ENCODE data around the gene GRIK1.

GRIK1 gene

DNA sequence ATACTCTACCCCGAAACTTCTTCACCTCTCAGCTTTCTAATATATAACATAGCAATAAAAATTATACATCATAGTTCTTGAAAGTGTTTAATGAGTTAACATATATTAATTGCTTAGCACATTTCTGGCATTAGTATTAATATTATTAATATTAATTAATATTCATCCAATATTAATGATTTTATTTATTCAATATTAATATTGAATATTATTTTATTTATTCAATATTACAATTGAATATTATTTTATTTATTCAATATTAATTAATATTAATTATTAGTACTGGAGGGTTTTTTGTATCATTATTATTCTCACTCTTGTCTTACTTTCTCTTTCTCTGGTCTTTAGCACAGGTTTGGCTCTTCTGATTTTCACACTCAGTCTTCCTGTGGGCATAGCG lies 105.2 kb downstream of the GRIK1 start:
- in situ Hi-C loops (cut with MboI; ENCODE audit: low sequenced_read_pairs, unreplicated experiment), result loop anchor here (25.0 kb wide), 1 partner anchor 747 kb away; no protein-coding TSS in a partner anchor
- no peak for DNase-seq (ENCODE audit: low spot score)
- TF ChIP-seq, protein P1, sequence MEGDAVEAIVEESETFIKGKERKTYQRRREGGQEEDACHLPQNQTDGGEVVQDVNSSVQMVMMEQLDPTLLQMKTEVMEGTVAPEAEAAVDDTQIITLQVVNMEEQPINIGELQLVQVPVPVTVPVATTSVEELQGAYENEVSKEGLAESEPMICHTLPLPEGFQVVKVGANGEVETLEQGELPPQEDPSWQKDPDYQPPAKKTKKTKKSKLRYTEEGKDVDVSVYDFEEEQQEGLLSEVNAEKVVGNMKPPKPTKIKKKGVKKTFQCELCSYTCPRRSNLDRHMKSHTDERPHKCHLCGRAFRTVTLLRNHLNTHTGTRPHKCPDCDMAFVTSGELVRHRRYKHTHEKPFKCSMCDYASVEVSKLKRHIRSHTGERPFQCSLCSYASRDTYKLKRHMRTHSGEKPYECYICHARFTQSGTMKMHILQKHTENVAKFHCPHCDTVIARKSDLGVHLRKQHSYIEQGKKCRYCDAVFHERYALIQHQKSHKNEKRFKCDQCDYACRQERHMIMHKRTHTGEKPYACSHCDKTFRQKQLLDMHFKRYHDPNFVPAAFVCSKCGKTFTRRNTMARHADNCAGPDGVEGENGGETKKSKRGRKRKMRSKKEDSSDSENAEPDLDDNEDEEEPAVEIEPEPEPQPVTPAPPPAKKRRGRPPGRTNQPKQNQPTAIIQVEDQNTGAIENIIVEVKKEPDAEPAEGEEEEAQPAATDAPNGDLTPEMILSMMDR (IDR thresholded peaks at IDR 0.05; ENCODE audit: borderline replicate concordance, control extremely low read depth, extremely low read depth, insufficient read depth, missing control alignments), result no peak

DNA sequence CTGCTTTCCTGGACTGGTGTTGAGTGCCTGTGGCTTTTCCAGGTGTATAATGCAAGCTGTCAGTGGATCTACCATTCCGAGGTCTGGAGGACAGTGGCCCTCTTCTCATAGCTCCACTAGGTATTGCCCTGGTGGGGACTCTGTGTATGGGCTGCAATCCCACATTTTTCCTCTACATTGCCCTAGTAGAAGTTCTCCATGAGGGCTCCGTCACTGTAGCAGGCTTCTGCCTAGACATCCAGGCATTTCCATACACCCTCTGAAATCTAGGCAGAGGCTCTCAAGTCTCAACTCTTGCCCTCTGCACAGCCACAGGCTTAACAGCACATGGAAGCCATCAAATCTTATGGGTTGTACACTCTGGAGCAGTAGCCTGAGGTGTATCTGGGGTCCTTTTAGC lies 107.6 kb downstream of the GRIK1 start:
- no peak for DNase-seq (ENCODE audit: low spot score)
- TF ChIP-seq, protein P1 (IDR thresholded peaks at IDR 0.05; ENCODE audit: borderline replicate concordance, control extremely low read depth, extremely low read depth, insufficient read depth, missing control alignments), result no peak
- in situ Hi-C loops (cut with MboI; ENCODE audit: low sequenced_read_pairs, unreplicated experiment), result loop anchor here (25.0 kb wide), 1 partner anchor 745 kb away; no protein-coding TSS in a partner anchor

DNA sequence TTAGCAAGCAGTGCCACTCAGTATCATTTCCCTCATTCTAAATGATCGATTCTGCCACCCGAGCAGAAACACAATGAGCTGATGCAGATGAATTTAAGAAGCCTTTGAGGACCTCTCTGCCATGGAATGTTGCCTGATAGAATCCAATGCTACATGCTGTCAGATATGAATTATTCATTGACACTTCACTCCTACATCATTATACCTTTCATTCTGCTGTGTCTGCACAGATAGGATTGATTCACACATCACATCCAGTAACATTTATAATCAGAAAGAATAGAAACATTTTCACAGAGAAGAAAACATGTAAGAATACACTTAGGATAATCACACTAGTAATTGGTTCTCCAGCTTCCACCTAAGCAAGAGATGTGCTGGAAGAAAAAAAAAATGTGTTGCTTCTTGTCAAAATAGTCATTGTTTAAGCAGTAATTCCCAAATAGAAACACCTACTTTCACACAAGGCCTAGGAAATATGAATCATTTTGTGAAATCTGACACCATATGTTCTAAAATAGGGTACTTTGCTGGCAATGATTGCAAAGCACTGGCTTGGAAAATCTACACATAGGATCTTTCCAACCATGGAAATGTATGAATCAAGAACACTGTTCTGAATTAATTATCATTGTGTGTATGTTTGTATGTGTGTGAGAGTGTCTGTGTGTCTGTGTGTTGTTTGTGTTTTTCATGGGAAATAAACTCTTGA lies 110.1 kb downstream of the GRIK1 start:
- DNase-seq (ENCODE audit: low spot score), result no peak
- in situ Hi-C loops (cut with MboI; ENCODE audit: low sequenced_read_pairs, unreplicated experiment), result loop anchor here (25.0 kb wide), 1 partner anchor 742 kb away; no protein-coding TSS in a partner anchor
- TF ChIP-seq, protein P1 (IDR thresholded peaks at IDR 0.05; ENCODE audit: borderline replicate concordance, control extremely low read depth, extremely low read depth, insufficient read depth, missing control alignments), result no peak

DNA sequence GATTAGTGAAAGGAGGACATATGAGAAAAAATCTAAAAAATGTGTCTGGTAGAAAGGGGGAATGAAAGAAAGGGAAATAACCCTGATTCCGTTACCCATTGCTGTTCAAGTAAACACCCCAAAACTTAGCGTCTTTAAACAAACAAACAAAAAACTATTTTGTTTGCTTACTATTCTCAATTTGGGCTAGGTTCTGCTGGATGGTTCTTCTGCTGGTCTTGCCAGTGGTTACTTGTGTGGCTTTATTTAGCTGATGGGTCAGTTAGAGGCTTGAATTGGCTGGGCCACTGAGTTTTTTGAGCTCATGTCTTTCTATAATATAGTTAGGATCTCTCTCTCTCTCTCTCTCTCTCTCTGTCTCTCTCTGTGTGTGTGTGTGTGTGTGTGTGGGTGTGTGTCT lies 112.1 kb downstream of the GRIK1 start:
- no peak for DNase-seq (ENCODE audit: low spot score)
- TF ChIP-seq, protein P1 (IDR thresholded peaks at IDR 0.05; ENCODE audit: borderline replicate concordance, control extremely low read depth, extremely low read depth, insufficient read depth, missing control alignments), result no peak
- in situ Hi-C loops (cut with MboI; ENCODE audit: low sequenced_read_pairs, unreplicated experiment), result loop anchor here (25.0 kb wide), 1 partner anchor 740 kb away; no protein-coding TSS in a partner anchor

DNA sequence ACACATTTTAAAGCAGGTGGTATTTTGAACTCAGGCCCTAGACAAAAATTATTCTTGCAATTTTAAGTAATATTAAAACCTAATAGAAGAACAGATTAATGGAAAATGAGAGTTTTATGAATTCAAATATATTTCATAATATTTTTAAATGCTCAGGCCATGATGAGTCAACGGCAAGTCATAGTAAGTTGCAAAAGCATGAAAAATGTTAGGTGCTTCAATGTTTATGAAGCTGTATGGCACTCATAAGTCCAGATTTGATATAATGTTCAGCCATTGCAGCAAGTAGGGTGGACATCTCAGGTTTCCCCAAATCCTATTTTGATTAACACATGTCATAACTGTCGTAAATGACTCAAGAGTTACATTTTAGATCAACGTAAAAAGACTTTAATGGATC lies 112.6 kb downstream of the GRIK1 start:
- TF ChIP-seq, protein P1 (IDR thresholded peaks at IDR 0.05; ENCODE audit: borderline replicate concordance, control extremely low read depth, extremely low read depth, insufficient read depth, missing control alignments), result no peak
- in situ Hi-C loops (cut with MboI; ENCODE audit: low sequenced_read_pairs, unreplicated experiment), result loop anchor here (25.0 kb wide), 1 partner anchor 740 kb away; no protein-coding TSS in a partner anchor
- DNase-seq (ENCODE audit: low spot score), result no peak

DNA sequence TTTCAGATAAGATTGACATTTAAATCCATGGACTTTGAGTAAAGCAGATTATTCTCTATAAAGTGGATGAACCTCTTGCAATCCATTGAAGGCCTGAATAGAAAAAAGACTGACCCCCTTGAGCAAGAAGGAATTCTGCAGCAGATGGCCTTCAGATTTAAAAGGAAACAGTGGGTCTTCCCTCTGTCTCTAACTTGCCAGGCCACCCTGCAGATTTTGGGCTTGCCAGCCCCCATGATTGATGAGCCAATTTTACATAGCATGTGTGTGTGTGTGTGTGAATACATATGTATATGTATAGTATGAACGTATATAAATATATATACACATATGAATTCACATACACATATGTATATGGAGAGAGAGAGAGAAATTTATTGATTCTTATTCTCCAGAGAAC lies 113.4 kb downstream of the GRIK1 start:
- in situ Hi-C loops (cut with MboI; ENCODE audit: low sequenced_read_pairs, unreplicated experiment), result loop anchor here (25.0 kb wide), 1 partner anchor 739 kb away; no protein-coding TSS in a partner anchor
- TF ChIP-seq, protein P1 (IDR thresholded peaks at IDR 0.05; ENCODE audit: borderline replicate concordance, control extremely low read depth, extremely low read depth, insufficient read depth, missing control alignments), result no peak
- no peak for DNase-seq (ENCODE audit: low spot score)

All from GM13976 (cell line).